Measurements from ENCODE around the gene SSRP1. TPM values are rescaled to one million over a fixed set of nuclear protein-coding genes. Genes with fewer than 3 reads are reported as not detected.

The SSRP1 gene
- total and polyA plus RNA-seq, 9 of the 15 experiments (the other 6 are each of a cell fraction or from before 2014, with no cell fraction given): 91.1 to 416 (median 245) TPM

DNA sequence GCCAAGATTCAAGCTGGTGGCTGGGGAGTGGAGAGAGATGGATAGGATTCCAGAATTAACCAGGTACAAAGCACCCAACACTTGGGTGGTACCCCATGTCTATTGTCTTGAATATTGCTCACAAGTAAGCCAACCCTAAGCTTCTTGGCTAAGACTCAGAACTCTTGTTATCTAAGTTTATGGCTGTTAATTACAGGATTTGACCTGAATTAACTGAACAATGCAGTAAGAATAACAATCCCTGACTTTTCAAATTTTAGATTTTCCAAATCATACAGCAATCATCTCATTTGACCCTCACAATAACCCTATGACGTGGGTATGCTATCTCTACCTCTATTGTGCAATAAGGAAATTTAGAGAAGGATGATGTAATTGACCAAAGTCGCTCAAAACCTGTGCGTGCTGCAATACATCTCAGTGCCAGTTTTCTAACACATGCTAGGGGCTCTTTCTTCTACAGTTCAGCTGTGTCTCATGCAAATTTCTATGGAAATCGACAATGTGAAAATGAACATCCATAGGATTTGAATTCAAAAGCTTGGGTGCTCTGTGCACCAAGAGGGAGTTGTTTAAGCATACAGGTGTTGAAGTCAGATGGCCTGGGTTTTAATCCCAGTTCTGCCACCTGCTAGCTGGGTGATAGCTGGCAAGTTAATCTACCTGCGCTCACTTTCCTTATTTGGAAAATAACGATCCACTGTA lies 58.6 kb downstream of the SSRP1 start (continued):
- TF ChIP-seq, protein P1, sequence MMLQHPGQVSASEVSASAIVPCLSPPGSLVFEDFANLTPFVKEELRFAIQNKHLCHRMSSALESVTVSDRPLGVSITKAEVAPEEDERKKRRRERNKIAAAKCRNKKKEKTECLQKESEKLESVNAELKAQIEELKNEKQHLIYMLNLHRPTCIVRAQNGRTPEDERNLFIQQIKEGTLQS (IDR thresholded peaks at IDR 0.05): peak; percentile 67
- TF ChIP-seq, protein P1 (CRISPR knock-in tag; conservative IDR thresholded peaks at IDR 0.05): no peak
- TF ChIP-seq HEY1 (CRISPR knock-in tag; IDR thresholded peaks at IDR 0.05; ENCODE audit: borderline replicate concordance) (no peak), ATF7 (IDR thresholded peaks at IDR 0.05) (peak; percentile 39; the same call in 1 of the 2 replicates), TAF9B (IDR thresholded peaks at IDR 0.05; ENCODE audit: partially characterized antibody) (no peak), OTX1 (CRISPR knock-in tag; IDR thresholded peaks at IDR 0.05) (no peak), CBFB (CRISPR knock-in tag; IDR thresholded peaks at IDR 0.05) (no peak), FIP1L1 (IDR thresholded peaks at IDR 0.05; ENCODE audit: low read depth, low read length, poor library complexity, severe bottlenecking) (no peak), PHF8 (IDR thresholded peaks at IDR 0.05; ENCODE audit: borderline replicate concordance, low read length) (no peak)
- TF ChIP-seq, protein P2, sequence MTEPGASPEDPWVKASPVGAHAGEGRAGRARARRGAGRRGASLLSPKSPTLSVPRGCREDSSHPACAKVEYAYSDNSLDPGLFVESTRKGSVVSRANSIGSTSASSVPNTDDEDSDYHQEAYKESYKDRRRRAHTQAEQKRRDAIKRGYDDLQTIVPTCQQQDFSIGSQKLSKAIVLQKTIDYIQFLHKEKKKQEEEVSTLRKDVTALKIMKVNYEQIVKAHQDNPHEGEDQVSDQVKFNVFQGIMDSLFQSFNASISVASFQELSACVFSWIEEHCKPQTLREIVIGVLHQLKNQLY (CRISPR knock-in tag; conservative IDR thresholded peaks at IDR 0.05): no peak
- TF ChIP-seq, protein P3, sequence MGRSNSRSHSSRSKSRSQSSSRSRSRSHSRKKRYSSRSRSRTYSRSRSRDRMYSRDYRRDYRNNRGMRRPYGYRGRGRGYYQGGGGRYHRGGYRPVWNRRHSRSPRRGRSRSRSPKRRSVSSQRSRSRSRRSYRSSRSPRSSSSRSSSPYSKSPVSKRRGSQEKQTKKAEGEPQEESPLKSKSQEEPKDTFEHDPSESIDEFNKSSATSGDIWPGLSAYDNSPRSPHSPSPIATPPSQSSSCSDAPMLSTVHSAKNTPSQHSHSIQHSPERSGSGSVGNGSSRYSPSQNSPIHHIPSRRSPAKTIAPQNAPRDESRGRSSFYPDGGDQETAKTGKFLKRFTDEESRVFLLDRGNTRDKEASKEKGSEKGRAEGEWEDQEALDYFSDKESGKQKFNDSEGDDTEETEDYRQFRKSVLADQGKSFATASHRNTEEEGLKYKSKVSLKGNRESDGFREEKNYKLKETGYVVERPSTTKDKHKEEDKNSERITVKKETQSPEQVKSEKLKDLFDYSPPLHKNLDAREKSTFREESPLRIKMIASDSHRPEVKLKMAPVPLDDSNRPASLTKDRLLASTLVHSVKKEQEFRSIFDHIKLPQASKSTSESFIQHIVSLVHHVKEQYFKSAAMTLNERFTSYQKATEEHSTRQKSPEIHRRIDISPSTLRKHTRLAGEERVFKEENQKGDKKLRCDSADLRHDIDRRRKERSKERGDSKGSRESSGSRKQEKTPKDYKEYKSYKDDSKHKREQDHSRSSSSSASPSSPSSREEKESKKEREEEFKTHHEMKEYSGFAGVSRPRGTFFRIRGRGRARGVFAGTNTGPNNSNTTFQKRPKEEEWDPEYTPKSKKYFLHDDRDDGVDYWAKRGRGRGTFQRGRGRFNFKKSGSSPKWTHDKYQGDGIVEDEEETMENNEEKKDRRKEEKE (IDR thresholded peaks at IDR 0.05; ENCODE audit: borderline replicate concordance in 1 of 2, control insufficient read depth in 1 of 2, low read depth in 2 of 2, low read length in 1 of 2): no peak
- TF ChIP-seq, protein P4, sequence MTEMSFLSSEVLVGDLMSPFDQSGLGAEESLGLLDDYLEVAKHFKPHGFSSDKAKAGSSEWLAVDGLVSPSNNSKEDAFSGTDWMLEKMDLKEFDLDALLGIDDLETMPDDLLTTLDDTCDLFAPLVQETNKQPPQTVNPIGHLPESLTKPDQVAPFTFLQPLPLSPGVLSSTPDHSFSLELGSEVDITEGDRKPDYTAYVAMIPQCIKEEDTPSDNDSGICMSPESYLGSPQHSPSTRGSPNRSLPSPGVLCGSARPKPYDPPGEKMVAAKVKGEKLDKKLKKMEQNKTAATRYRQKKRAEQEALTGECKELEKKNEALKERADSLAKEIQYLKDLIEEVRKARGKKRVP (CRISPR knock-in tag; IDR thresholded peaks at IDR 0.05): no peak
- TF ChIP-seq, protein P5, sequence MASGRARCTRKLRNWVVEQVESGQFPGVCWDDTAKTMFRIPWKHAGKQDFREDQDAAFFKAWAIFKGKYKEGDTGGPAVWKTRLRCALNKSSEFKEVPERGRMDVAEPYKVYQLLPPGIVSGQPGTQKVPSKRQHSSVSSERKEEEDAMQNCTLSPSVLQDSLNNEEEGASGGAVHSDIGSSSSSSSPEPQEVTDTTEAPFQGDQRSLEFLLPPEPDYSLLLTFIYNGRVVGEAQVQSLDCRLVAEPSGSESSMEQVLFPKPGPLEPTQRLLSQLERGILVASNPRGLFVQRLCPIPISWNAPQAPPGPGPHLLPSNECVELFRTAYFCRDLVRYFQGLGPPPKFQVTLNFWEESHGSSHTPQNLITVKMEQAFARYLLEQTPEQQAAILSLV (tag; IDR thresholded peaks at IDR 0.05): peak; percentile 32; the same call in 1 of the 2 replicates
- TF ChIP-seq, protein P6, sequence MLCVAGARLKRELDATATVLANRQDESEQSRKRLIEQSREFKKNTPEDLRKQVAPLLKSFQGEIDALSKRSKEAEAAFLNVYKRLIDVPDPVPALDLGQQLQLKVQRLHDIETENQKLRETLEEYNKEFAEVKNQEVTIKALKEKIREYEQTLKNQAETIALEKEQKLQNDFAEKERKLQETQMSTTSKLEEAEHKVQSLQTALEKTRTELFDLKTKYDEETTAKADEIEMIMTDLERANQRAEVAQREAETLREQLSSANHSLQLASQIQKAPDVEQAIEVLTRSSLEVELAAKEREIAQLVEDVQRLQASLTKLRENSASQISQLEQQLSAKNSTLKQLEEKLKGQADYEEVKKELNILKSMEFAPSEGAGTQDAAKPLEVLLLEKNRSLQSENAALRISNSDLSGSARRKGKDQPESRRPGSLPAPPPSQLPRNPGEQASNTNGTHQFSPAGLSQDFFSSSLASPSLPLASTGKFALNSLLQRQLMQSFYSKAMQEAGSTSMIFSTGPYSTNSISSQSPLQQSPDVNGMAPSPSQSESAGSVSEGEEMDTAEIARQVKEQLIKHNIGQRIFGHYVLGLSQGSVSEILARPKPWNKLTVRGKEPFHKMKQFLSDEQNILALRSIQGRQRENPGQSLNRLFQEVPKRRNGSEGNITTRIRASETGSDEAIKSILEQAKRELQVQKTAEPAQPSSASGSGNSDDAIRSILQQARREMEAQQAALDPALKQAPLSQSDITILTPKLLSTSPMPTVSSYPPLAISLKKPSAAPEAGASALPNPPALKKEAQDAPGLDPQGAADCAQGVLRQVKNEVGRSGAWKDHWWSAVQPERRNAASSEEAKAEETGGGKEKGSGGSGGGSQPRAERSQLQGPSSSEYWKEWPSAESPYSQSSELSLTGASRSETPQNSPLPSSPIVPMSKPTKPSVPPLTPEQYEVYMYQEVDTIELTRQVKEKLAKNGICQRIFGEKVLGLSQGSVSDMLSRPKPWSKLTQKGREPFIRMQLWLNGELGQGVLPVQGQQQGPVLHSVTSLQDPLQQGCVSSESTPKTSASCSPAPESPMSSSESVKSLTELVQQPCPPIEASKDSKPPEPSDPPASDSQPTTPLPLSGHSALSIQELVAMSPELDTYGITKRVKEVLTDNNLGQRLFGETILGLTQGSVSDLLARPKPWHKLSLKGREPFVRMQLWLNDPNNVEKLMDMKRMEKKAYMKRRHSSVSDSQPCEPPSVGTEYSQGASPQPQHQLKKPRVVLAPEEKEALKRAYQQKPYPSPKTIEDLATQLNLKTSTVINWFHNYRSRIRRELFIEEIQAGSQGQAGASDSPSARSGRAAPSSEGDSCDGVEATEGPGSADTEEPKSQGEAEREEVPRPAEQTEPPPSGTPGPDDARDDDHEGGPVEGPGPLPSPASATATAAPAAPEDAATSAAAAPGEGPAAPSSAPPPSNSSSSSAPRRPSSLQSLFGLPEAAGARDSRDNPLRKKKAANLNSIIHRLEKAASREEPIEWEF (CRISPR knock-in tag; IDR thresholded peaks at IDR 0.05): no peak

Measured in K562 (cell line).